HCT116 (cell line): ENCODE results near the gene THTPA. TPM values are rescaled to one million over a fixed set of nuclear protein-coding genes. Genes with fewer than 3 reads are reported as not detected.

Source experiments
- total RNA-seq: library from RNA; stranded (reverse); gene quantifications from one replicate; pipeline ENCODE4 v1.2.1, GENCODE V29; 2021; ENCODE audit not compliant: unreplicated experiment

THTPA gene
- total RNA-seq, 1 experiment from 2014 or later = 5.8 TPM

Other genes starting within 250 kb of the THTPA start
- 25.5 TPM for gene BCL2L2, start 249.4 kb upstream of the THTPA start, total RNA-seq
- 184 TPM for gene PABPN1, start 234.8 kb upstream of the THTPA start, total RNA-seq
- gene SLC22A17, start 203.4 kb upstream of the THTPA start, total RNA-seq = 5.9 TPM
- gene EFS, start 191.1 kb upstream of the THTPA start, total RNA-seq = 0.10 TPM
- gene IL25, start 183.5 kb upstream of the THTPA start, total RNA-seq = not detected
- gene CMTM5, start 179.2 kb upstream of the THTPA start, total RNA-seq = not detected
- gene MYH6, start 148.0 kb upstream of the THTPA start, total RNA-seq = not detected
- not detected for gene MYH7, start 120.6 kb upstream of the THTPA start, total RNA-seq
- gene NGDN, start 86.6 kb upstream of the THTPA start, total RNA-seq = 42.0 TPM
- 3.6 TPM for gene ZFHX2, start 4.5 kb upstream of the THTPA start, total RNA-seq
- 155 TPM for gene AP1G2, start 11.5 kb downstream of the THTPA start, total RNA-seq
- gene JPH4, start 22.5 kb downstream of the THTPA start, total RNA-seq = 0.15 TPM
- gene DHRS2, start 80.1 kb downstream of the THTPA start, total RNA-seq = 10.0 TPM